CD4-positive, alpha-beta T cell treated with Interleukin-15 for 4 hours (primary cell): ENCODE results near the gene MXD1.
"Not testable (repeated sequence)": the region's sequence is repeated elsewhere in the genome, so short reads cannot be mapped to it uniquely, and the experiment has no call there.

ENCODE experiments used
- DNase-seq: peaks from one replicate; pipeline ENCODE4 v3.0.0-alpha.2; 2020; ENCODE audit warnings: low spot score

MXD1 gene

DNA sequence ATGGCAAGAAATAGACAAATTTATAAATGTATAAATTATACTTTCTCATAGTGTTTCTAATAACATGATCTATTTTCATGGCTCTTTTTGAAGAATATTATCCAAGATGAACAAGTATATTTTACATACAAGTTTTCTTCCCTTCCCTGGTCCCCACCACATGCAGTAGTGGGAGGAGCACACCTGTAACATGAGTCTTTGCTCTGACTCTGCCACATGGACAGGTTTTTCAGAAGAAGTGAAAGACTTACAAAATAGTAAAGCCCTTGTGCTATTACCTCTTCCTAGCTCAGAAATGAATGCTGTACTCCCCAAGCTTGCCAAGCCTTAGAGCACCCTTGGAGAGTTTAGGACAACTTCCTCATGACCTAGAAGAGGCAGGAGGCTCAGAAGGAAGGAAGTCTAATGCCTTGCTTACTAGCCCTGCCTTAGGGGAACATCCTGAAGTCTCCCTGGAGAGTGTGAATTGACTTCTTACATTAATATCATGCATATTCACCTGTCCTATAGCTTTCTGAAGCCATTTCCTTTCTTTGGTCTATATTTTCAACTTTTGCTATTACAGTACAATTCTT is 18.4 kb downstream of the MXD1 start:
- DNase-seq: no peak

DNA sequence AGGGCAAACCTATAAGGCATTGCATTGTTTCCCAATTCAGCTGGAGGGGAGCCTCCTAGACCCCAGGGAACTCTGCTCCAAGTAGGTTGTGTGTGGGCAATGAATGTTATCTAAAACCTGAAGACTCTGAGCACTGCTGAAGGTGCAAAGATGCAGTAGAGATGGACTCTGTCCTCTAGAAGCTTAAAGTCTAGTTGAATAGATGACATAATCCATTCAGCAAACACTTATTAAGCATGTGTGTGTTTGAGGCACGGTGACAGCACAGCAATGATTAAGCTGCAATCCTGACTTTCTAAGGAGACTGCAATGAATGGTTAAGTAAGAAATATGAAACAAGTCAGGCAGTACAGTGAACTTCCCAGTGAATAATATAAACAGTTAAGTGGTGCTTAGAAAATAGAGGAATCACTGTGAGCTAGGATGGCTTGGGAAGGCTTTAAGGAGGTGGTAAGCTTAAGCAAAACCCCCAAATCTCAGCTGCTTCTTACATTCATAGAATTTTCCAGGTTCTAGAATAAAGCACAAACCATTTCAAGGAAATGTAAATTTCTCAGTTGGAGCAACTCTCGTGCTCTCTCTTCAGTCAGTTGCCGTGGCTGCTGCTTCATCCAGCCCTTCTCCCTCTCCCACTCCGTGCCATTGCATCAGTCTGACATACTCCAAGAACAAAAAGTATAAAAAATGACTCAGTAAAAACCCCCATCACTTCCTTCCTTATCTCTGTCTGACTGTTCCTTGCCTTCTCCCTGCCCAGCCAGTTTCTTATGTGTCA is 19.1 kb downstream of the MXD1 start:
- no peak for DNase-seq

DNA sequence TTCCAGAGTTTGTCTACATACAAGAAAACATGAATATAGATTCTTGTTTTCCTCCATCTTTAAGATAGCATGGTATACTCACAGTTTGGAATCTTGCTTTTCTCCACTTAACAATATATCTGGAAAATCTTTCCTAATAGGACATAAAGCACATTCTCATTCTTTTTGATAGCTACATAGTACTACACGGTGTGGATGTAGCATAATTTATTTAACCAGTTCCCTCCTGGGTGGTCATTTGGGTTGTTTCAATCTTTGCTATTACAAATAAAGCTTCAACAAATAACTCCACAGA is 19.7 kb downstream of the MXD1 start:
- no peak for DNase-seq

DNA sequence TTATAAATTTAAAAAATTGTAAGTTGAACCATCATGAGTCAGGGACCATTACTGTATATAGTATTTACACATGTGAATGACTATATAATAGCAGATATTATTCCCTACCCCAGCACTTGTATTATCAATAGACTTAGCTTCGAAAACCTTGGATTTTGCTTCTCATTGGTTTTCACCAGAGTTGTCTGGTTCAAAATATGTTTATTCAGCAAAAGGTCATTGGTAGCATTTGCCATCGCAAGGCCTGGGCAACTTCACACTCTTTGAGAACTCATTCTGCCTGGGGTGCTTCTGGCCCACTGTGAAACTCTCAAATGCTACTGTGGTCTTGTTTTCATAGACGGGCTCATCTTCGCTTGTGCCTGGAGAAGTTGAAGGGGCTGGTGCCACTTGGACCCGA is 20.1 kb downstream of the MXD1 start:
- no peak for DNase-seq

DNA sequence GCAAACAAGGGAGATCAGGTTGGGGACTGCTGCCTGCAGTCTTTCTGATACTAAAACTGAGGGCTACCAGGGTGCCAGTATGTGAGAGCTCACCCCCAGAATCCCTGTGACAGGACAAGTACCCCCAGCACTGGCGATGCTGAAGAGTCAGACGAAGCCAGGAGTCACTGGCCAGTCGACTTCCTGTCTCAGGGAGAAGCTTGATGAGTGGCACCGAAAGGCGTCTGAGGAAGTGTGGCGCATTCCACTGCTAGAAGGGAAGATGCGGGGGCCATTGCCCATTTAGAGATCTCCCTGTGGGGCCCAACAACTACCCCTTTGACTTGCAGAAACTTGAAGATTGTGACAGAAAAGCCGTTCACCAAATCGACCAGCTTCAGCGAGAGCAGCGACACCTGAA is 22.0 kb downstream of the MXD1 start:
- DNase-seq: no peak

DNA sequence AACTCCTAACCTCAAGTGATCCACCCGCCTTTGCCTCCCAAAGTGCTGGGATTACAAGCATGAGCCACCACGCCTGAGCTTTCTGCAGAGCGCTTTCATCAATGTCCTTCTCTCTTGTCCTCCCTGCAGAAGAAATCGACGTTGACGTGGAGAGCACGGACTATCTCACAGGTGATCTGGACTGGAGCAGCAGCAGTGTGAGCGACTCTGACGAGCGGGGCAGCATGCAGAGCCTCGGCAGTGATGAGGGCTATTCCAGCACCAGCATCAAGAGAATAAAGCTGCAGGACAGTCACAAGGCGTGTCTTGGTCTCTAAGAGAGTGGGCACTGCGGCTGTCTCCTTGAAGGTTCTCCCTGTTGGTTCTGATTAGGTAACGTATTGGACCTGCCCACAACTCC is 23.1 kb downstream of the MXD1 start:
- DNase-seq: no peak

DNA sequence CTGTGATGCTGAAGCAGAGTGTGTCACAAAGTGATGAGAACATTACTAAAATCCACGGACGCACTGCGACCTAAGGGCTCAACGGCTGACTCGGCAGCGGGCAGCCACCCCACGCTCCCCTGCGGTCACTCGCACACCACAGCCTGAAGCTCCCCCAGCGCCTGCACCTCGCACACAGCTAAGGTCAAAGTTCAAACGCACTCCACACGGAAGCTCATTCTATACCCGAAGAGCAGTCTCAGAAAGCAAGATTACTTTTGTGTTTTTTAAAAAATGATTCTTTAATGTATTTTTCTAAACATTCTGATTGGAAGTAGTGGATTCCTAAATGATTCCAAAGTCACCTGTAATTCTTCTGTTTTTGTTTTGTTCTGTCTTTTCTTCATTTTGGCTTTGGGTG is 24.8 kb downstream of the MXD1 start:
- DNase-seq: no peak

DNA sequence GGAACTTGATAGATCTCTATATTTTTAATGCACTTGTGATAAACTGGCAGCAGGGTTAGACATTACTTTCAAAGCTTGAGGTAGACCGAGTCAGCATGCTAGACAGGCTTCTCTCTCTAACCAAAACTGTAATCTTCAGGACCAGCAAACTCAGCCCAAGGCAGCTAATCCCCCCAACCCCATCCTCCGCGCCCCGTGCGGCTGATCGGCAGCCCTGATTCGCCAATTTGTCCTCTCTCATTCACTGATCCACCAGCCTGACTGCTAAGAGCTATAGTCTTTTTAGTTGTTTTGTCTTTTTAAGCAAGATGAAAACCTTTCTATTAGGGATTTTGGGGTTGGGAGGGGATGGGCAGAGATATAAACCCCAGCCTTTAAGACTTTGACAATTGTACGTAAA is 25.8 kb downstream of the MXD1 start:
- no peak for DNase-seq

DNA sequence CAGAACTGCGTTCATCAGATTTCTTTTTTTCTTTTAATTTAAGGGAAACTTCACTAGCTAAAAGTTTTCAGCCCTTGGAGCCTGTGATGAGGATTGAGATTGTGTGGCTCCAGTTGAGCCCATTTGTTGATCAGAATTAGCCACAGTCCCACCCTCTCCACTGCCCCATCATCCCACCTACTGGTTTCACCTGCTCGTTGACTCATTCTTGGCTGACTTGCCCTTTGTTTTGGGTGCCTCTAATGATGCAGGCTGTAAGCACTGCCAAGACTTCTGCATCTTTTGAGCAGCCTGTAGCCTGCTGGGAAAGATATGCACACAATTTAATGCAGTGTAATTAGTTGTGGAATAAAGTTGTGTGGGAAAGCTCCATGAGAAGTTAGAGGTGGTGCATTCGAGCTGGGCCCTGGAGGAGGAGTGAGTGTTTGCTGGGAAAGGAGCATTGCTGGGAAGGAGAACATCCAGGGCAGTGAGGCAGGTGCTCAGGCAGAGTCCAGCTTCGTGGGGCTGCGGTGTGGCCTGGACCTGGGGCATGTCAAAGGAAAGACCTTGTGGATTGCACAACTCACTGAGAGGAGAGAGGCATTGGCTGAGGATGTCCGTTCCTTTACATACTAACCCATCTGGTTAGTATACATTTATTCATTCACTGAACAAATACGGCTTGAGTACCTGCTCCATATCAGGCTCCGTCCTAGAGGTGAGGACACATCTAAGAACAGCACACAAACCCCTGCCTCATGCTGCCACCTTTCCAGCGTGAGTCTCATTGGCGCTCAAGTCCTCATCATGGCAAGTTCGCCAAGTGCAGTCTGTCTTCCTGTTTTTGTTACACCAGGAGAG is 28.3 kb downstream of the MXD1 start:
- no peak for DNase-seq

DNA sequence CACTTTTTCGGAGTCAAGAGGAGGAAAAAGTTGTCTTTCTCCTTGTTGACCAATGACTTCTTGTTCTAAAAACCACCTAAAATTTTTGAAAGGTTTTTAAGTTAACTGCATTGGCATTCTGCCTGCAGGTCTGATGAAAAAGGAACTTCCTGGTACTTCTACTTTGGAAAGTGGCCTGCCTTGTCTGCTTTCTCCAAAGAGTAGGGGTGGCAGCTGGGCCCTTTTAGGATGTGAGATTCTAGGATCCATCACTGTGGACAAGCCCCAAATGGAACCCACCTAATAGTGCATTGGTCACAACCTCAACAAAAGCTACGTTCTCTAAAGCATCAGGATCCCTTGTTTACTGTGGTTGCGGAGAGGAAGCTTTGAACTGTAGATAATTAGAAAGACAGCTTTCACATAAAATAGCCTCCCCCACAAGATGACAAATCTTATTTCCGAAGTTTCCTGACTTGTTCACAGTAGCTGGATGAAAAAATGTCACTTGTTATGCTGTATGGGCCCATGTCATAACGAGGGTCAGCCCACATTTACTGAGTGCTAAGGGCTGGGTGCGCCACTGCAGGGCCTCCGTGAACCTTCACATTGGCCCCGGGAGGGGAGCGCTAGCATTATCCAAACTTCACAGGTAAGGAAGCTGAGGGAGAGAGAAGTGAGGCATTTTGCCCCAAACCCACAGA is 29.1 kb downstream of the MXD1 start:
- DNase-seq: no peak

DNA sequence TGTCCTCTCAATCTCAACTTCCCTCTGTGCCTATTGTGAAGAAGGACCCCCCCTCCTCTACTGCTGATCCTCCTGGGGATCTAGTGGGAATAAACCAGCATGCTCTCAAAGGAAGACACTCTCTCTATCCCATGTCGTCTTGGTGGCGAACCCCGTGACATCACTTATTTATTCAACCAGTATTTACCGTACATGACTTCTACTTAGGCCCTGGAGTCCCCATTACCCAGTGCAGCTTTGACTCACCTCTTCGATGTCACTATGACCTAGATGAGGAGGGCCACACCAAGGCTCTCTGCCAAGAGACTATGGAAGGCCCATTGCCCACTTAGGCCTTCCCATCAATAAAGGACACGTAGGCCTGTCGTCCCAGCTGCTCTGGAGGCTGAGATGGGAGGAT is 29.8 kb downstream of the MXD1 start:
- DNase-seq: no peak

DNA sequence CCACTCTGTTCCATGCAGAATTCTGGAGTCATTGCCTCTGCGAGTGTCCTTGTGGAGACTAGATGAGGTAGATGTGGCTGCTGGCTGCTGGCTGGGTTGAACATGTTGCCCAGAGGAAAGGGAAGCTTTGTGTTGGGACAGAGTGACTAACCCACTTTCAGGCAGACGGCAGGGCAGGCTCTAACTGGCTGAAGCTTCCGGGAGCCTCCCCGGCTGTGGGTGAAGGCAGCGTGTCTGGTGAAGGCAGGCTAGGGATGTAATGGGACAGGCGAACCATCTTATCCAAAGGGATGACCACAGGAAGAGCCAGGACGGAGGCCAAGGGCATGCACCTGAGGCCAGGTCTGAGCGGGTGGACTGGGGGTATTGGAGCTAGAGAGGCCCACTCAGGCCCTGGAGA is 30.5 kb downstream of the MXD1 start:
- peak; percentile 9 for DNase-seq

DNA sequence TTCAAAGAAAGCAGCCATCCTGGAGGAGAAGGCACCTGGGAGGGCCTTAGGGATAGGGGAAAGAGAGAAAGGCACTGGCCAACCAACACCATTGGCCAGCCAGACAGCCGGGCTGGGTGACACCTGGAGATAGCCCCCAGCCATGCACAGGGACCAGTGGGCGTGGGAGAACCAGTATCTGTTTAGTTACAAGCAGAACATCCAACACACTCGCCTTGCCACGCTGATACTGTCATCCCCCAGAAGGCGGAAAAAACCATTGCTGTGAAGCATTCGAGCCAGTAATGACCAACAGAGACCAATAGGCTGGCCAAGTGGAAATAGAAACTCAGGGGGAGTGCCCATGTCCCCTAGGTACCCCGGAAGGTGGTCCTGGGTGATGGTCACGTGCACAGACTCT is 31.0 kb downstream of the MXD1 start:
- no peak for DNase-seq

DNA sequence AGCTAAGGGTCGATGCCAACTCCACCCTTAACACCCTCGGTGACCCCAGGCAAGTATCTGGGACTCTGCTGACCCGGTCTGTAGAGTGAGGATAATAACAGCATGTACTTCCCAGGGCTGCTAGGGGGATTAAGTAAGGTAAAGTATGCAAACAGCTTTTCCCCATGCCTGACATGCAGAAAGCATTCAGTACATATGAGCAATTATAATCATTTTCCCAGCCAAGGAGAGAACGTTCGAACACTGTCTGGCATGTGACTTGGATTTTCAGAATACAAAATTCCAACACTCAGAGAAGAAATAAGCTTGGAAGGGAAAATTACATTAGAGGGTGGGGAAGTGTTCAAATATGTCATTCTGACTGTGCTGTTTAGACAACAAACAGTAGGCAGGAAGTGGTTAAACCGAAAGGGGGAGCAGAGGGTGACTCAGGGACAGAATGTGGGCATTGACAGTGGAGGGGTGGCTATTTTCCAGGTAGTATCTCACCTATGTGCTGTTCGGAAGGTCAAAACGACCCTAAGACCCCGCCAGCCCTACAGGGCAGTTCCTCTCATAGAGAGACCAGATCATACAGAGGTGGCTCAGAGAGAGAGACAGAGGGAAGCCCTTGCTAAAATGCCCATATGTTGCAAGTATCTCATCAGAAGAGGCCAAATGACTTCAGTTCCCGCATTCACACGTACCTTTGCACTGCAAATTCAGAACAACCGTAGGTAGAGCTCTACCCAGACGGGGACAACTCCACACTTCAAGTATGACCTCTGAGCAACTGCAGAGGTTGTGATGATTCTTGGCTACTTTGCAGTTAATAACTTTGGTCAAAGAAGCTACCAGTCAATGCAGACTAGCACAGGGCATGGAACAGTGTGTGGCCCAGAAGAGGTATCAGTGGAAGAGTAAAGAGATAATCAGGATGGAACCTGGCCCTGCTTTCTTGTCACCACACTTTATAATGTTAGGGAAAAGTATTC is 31.7 kb downstream of the MXD1 start:
- peak; percentile 79 for DNase-seq

DNA sequence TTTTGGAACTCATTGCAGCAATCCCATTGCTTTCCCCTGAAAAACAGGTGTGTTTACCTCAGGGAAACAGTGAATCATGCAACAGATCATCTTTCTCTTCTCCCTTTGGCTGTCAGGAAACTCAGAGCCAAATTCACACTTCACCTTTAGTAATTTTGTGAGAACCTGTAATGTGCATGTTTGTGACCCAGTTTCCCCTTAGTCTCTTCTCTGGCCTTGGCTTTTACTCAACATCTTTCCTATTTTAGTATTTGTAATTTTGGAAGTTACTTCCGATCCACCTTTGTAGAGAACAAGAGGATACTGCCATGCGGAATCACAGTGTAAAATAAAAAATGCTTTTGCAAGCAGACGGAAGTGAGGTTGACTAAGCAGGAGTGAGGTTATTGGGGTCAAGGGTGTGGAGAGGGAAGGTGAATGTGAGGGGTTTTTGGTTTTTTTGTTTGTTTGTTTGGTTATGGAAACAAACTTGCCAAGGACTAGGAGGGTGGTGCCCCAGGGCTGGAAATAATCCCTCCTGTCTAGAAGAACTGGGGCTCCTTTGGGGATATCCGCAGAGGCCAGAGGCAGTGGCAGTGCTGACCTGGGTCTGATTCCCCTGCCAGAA is 32.5 kb downstream of the MXD1 start:
- peak; percentile 26 for DNase-seq

DNA sequence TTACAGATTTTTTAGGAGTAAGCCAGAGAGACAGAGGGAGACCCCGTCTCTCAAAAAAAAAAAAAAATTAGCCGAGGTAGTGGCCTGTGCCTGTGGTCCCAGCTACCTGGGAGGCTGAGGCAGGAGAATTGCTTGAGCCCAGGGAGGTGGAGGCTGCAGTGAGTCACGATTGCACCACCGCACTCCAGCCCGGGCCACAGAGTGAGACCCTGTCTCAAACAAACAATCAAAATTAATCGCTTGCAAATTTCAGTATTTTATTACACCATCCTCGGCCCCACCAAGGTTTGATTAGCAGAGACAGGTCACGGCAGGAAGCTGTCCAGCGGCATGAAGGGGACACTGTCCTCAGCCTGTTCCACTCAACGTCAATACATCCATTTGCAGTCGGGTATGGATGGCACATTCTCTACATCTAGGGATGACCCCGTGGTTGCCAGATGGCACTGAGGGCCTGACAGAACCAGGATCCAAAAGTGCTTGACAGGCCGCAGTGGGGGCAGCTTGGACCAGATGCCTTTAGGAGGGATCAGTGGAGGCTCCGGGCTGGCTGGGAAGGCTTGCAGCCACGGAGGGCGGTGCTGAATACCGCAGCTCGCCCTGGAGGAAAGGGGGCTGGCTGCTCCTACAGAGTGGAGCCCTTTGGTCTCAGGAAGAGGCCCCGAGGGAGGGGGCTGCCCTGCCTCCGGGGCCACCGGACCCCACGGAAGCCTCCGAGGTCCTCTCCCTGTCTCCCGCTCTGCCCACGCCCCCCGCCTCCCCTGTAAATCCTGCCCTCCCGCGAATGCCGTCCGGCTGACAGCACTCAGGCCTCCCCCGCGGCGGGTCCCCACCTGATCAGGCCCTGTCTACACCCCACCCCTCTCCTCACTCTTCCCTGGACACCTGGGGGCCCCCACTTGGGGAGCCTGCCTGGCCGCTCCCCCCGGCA is 33.4 kb downstream of the MXD1 start:
- DNase-seq: no peak

DNA sequence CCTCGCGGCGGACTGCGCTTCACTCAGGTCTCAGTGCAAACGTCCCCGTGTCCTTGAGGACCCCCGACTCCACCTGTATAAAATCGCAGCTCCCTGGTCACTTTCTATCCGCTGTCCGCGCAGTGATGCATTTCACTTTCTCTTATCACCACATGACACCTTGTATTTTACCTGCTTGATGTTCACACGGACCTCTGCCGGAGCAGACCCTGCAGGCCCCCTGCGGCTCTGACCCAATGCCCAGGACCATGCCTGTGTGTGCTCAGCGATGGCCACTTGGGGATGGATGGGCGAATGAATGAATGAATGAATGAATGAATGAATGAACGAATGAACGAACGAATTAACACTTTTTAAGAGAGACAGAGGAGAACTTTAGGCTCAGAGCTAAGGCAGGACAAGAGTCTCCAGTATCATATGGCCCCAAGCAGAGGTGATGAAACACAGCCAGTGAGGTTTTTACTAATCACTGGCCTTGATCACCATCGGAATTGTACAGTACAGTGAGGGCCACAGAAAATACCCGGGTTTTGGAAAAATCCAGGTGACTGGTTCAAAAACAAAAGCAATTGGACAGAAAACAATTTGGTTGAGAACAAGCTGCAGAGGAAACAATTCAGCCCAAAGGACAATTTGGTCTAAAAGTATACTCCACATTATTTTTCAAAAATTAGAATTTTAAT is 34.2 kb downstream of the MXD1 start:
- DNase-seq: no peak

DNA sequence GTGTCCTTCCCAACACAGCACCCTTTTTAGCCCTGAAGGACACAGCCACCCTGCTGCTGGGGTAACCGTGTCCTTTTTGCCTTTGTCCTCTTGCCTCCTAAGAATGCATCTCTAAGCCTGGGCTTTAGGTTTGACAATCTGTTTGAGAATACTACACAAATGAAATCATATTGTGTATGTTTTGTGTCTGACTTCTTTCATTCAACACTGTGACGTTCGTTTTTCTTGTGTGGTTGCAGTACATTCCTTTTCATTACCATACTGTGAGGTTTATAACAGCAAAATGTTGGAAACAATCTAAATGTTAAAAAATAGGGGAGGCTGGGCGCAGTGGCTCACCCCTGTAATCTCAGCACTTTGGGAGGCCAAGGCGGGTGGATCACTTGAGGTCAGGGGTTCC is 35.3 kb downstream of the MXD1 start:
- DNase-seq: no peak

DNA sequence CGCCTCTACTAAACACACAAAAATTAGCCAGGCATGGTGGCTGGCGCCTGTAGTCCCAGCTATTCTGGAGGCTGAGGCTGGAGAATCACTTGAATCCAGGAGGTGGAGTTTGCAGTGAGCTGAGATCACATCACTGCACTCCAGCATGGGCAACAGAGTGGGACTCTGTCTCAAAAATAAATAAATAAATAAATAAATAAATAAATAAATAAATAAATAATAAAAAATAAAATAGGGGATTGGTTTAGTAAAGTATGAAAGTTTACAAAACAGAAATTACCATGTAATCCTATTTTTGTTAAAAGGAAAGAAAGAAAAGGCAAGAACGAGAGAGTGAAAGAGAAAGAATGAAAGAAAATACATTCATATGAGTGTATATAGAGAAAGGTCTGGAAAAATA is 35.8 kb downstream of the MXD1 start:
- not testable (repeated sequence) for DNase-seq
